Breast epithelium (tissue), 3 donors: ENCODE measurements around the gene PLSCR1.

Experiments
- CTCF ChIP-seq, 3 donors: fragments of 450-650 bp; IDR thresholded peaks; one replicate each; pipeline ENCODE4 v1.5.1; 2016 to 2017; ENCODE audit warnings: antibody characterized with exemption in 3 of 3, mild to moderate bottlenecking in 3 of 3, moderate library complexity in 3 of 3
- POLR2AphosphoS5 ChIP-seq, 3 donors: sonication (generic); formaldehyde crosslinking; IDR thresholded peaks; one replicate each; pipeline ENCODE4 v1.6.1; 2017; ENCODE audit warnings: antibody characterized with exemption in 3 of 3

GRCh38 chr3:146476094-146476740 is 68.2 kb downstream of the PLSCR1 start:
- TF ChIP-seq POLR2AphosphoS5 (IDR thresholded peaks at IDR 0.05), result no peak
- TF ChIP-seq CTCF (IDR thresholded peaks at IDR 0.05), result no peak
